Fibroblast of mammary gland (primary cell): Measurements from ENCODE around the gene GALNT14.

ENCODE experiments used
- DNase-seq: peaks from one replicate; pipeline ENCODE4 v3.0.0-alpha.2; 2010; ENCODE audit warnings: low read depth
- H3K4me3 ChIP-seq: 2 replicates; pipeline ENCODE4 v1.5.1; 2011; ENCODE audit warnings: low read depth, mild to moderate bottlenecking, low read length, moderate library complexity; ENCODE audit not compliant: control insufficient read depth
- CTCF ChIP-seq: conservative IDR thresholded peaks from 2 replicates; pipeline ENCODE4 v1.5.1; 2011; ENCODE audit warnings: low read depth, low read length, inconsistent platforms; ENCODE audit not compliant: control insufficient read depth, insufficient read depth

Gene GALNT14

DNA sequence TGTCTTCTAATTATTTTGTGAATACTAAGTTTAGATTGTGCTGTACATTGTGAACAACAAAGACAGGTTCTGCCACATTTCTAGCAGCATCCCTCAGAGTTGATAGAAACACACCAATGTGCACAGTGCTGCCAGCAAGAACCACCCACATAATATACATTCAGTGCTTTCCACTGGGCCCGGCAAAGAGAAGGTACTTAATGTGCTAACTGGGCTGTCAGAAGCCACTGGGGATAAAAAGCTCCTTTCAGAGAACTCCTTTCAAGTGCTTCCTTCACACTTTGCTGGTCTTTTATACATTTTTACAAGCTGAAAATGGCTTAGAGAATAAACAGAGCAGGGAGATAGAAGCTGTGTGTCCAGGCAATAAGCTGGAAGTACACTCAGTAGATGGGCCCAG lies 273.0 kb downstream of the GALNT14 start:
- no peak for DNase-seq
- no peak overlapping the region for H3K4me3 ChIP-seq
- TF ChIP-seq CTCF = no peak

GRCh38 chr2:30862054-30862651 lies 276.1 kb downstream of the GALNT14 start:
- peak; percentile 64 for TF ChIP-seq CTCF
- no peak overlapping the region for H3K4me3 ChIP-seq
- DNase-seq = peak; percentile 72

GRCh38 chr2:30860726-30861125 lies 277.5 kb downstream of the GALNT14 start:
- no peak for DNase-seq
- no peak for TF ChIP-seq CTCF
- no peak overlapping the region for H3K4me3 ChIP-seq
